OCI-LY3 (cell line): ENCODE measurements around the gene BTBD9.

Experiments used
- H2AFZ ChIP-seq: fragments of 200-600, 300-600 bp; shearing (Covaris generic); 2 replicates; pipeline ENCODE4 v1.6.0; 2014; ENCODE audit warnings: antibody characterized with exemption, low read depth, low read length
- H3K27ac ChIP-seq: fragments of 200-600, 300-600 bp; sonication (generic); 2 replicates; pipeline ENCODE4 v1.5.1; 2014; ENCODE audit warnings: mild to moderate bottlenecking, low read length, moderate library complexity, mixed read lengths
- H3K27me3 ChIP-seq: fragments of 200-600, 300-600 bp; sonication (generic); 2 replicates; pipeline ENCODE4 v1.6.1; 2014; ENCODE audit warnings: low read depth, low read length, mixed read lengths
- H3K36me3 ChIP-seq: fragments of 200-600, 300-600 bp; sonication (generic); replicated peaks from 2 replicates; pipeline ENCODE3; 2014; ENCODE audit warnings: low read depth, low read length, mixed read lengths
- H3K4me1 ChIP-seq: fragments of 300-600, 200-600 bp; sonication (generic); 2 replicates; pipeline ENCODE4 v1.6.1; 2014; ENCODE audit warnings: low read length, mixed read lengths
- H3K4me2 ChIP-seq: fragments of 200-600, 300-600 bp; sonication (generic); 2 replicates; pipeline ENCODE4 v1.6.1; 2014; ENCODE audit warnings: low read length, mixed read lengths
- H3K4me3 ChIP-seq: fragments of 300-600, 200-600 bp; sonication (generic); 2 replicates; pipeline ENCODE4 v1.5.1; 2014; ENCODE audit warnings: antibody characterized with exemption, mild to moderate bottlenecking, low read length, moderate library complexity
- H3K79me2 ChIP-seq: fragments of 300-600, 200-600 bp; shearing (Covaris generic); 2 replicates; pipeline ENCODE4 v1.6.1; 2014; ENCODE audit warnings: mild to moderate bottlenecking, low read length, mixed read lengths
- H3K9ac ChIP-seq: fragments of 300-600, 200-600 bp; shearing (Covaris generic); 2 replicates; pipeline ENCODE4 v1.6.0; 2014; ENCODE audit warnings: mild to moderate bottlenecking, low read length, moderate library complexity
- H3K9me3 ChIP-seq: fragments of 200-600, 300-600 bp; shearing (Covaris generic); 2 replicates; pipeline ENCODE4 v1.6.1; 2014; ENCODE audit warnings: low read length, mixed read lengths; ENCODE audit not compliant: insufficient read depth
- H4K20me1 ChIP-seq: fragments of 200-600, 300-600 bp; sonication (generic); 2 replicates; pipeline ENCODE4 v1.6.1; 2016; ENCODE audit warnings: low read length, mixed read lengths; ENCODE audit not compliant: insufficient read depth
- CTCF ChIP-seq: fragments of 200-600, 300-600 bp; sonication (generic); IDR thresholded peaks from 2 replicates; pipeline ENCODE4 v1.5.1; 2014; ENCODE audit warnings: antibody characterized with exemption, low read length, low read depth
- EZH2phosphoT487 ChIP-seq: fragments of 200-600 bp; shearing (Covaris generic); IDR thresholded peaks from 2 replicates; pipeline ENCODE4 v1.6.1; 2018; ENCODE audit warnings: antibody characterized with exemption, mixed run types, low read depth

The BTBD9 gene

GRCh38 chr6:38193481-38194281 lies 446.0 kb downstream of the BTBD9 start:
- H3K27ac ChIP-seq = no peak overlapping the region
- peaks cover 8% of the 10 kb centered on the region for H3K4me1 ChIP-seq
- H3K9me3 ChIP-seq = no peaks in the 10 kb centered on the region
- H3K79me2 ChIP-seq = no peaks in the 10 kb centered on the region
- no peaks in the 10 kb centered on the region for H4K20me1 ChIP-seq
- H3K27me3 ChIP-seq = no peaks in the 10 kb centered on the region
- H2AFZ ChIP-seq = no peak overlapping the region
- H3K36me3 ChIP-seq = no peaks in the 10 kb centered on the region
- H3K4me2 ChIP-seq = no peak overlapping the region
- H3K9ac ChIP-seq = no peak overlapping the region
- no peak overlapping the region for H3K4me3 ChIP-seq
- TF ChIP-seq CTCF (no peak), EZH2phosphoT487 (no peak)

- no peaks in the 10 kb centered on the region for H3K9me3 ChIP-seq
- H3K27me3 ChIP-seq = no peaks in the 10 kb centered on the region
- H3K9ac ChIP-seq = no peak overlapping the region
- no peaks in the 10 kb centered on the region for H3K79me2 ChIP-seq
- TF ChIP-seq CTCF = no peak
- TF ChIP-seq EZH2phosphoT487 = no peak
- H3K4me1 ChIP-seq = peaks cover 8% of the 10 kb centered on the region
- H4K20me1 ChIP-seq = no peaks in the 10 kb centered on the region
- H3K27ac ChIP-seq = no peak overlapping the region
- no peak overlapping the region for H2AFZ ChIP-seq
- H3K4me3 ChIP-seq = no peak overlapping the region
- no peaks in the 10 kb centered on the region for H3K36me3 ChIP-seq
- no peak overlapping the region for H3K4me2 ChIP-seq
These were observed 446.7 kb downstream of the BTBD9 start for GRCh38 chr6:38193051-38193450.

GRCh38 chr6:38192487-38192886 lies 447.2 kb downstream of the BTBD9 start:
- Histone ChIP-seq H3K9me3 (no peaks in the 10 kb centered on the region), H3K36me3 (no peaks in the 10 kb centered on the region), H3K27ac (no peak overlapping the region), H3K4me3 (no peak overlapping the region), H3K4me1 (peaks cover 8% of the 10 kb centered on the region), H3K4me2 (no peak overlapping the region), H3K79me2 (no peaks in the 10 kb centered on the region), H2AFZ (no peak overlapping the region), H3K27me3 (no peaks in the 10 kb centered on the region), H4K20me1 (no peaks in the 10 kb centered on the region), H3K9ac (no peak overlapping the region)
- TF ChIP-seq CTCF (no peak), EZH2phosphoT487 (no peak)

GRCh38 chr6:38192011-38192410 lies 447.7 kb downstream of the BTBD9 start:
- Histone ChIP-seq H3K9ac (no peak overlapping the region), H3K27me3 (no peaks in the 10 kb centered on the region), H3K79me2 (no peaks in the 10 kb centered on the region), H3K9me3 (no peaks in the 10 kb centered on the region), H3K4me1 (peaks cover 8% of the 10 kb centered on the region), H3K27ac (no peak overlapping the region), H4K20me1 (no peaks in the 10 kb centered on the region), H3K36me3 (no peaks in the 10 kb centered on the region), H3K4me2 (no peak overlapping the region), H3K4me3 (no peak overlapping the region), H2AFZ (no peak overlapping the region)
- TF ChIP-seq EZH2phosphoT487 (no peak), CTCF (no peak)
